GM12878 (cell line): ENCODE measurements around the gene CCDC134. TPM values are rescaled to one million over a fixed set of nuclear protein-coding genes. Genes with fewer than 3 reads are reported as not detected.

Source experiments
- ATAC-seq: fragments of 200-7000 bp; cut with Tn5 transposase; 3 replicates; pipeline ENCODE4 v1.9.1; 2020; ENCODE audit warnings: mild to moderate bottlenecking, moderate library complexity
- BruUV-seq: library from RNA; stranded (reverse); fragments of 400-500 nt; replicated peaks from 2 replicates; lab custom pipeline; 2021; lab: Mats Ljungman, UMichigan
- CTCF ChIA-PET: fragments of 300-600 bp; sonication (Branson Sonifier 250); formaldehyde crosslinking; extraction: SDS; loops from one replicate; lab custom pipeline; 2021; ENCODE audit warnings: inconsistent platforms; lab: Yijun Ruan, JAX
- POLR2A ChIA-PET: fragments of 350-600 bp; formaldehyde crosslinking; extraction: SDS; loops from one replicate; lab custom pipeline; 2021; ENCODE audit warnings: inconsistent platforms; lab: Charles Lee
- RAD21 ChIA-PET: fragments of 300-600 bp; sonication (Branson Sonifier 250); formaldehyde crosslinking; loops from one replicate; lab custom pipeline; 2023; ENCODE audit warnings: antibody characterized with exemption; ENCODE audit not compliant: unreplicated experiment; lab: Charles Lee
- SMC1A ChIA-PET: fragments of 300-600 bp; sonication (Branson Sonifier 250); formaldehyde crosslinking; loops from one replicate; lab custom pipeline; 2023; ENCODE audit not compliant: unreplicated experiment, uncharacterized antibody; lab: Charles Lee
- DNase-seq: peaks from one replicate; pipeline ENCODE4 v3.0.0-alpha.2; 2011; ENCODE audit warnings: low read depth, low spot score
- FAIRE-seq: peaks from 3 replicates; lab custom pipeline; 2011; peaks lifted over from hg19 to GRCh38; lab: Jason Lieb, UNC
- H2AFZ ChIP-seq: 2 replicates; pipeline ENCODE4 v1.6.0; 2011; ENCODE audit warnings: low read depth, low read length, control low read depth; ENCODE audit not compliant: control insufficient read depth
- H3K27ac ChIP-seq: 2 replicates; pipeline ENCODE4 v1.5.1; 2011; ENCODE audit warnings: control low read depth; ENCODE audit not compliant: control insufficient read depth, insufficient read depth
- H3K27me3 ChIP-seq, 2 experiments: replicated peaks in 1 of 2; 2 replicates each; pipeline versions ENCODE4 v1.6.0 to v1.6.1; 2011; ENCODE audit warnings: low read length in 1 of 2; ENCODE audit not compliant: control insufficient read depth in 2 of 2, insufficient read depth in 2 of 2
- H3K36me3 ChIP-seq, 2 experiments: 2 replicates each; pipeline ENCODE4 v1.5.1; 2011; ENCODE audit warnings: low read length in 1 of 2; ENCODE audit not compliant: control insufficient read depth in 2 of 2, insufficient read depth in 2 of 2
- H3K4me1 ChIP-seq: 2 replicates; pipeline ENCODE4 v1.6.1; 2011; ENCODE audit warnings: mild to moderate bottlenecking, low read length, moderate library complexity, mixed read lengths; ENCODE audit not compliant: control insufficient read depth, insufficient read depth
- H3K4me2 ChIP-seq: 2 replicates; pipeline ENCODE4 v1.6.0; 2011; ENCODE audit warnings: control low read depth; ENCODE audit not compliant: control insufficient read depth, insufficient read depth
- H3K4me3 ChIP-seq: fragments of 200-600 bp; sonication (generic); 2 replicates; pipeline ENCODE4 v1.5.1; 2016
- H3K79me2 ChIP-seq: 2 replicates; pipeline ENCODE4 v1.6.0; 2011; ENCODE audit warnings: low read length; ENCODE audit not compliant: control insufficient read depth, insufficient read depth
- H3K9ac ChIP-seq: 2 replicates; pipeline ENCODE4 v1.8.0; 2011; ENCODE audit warnings: low read length, control low read depth, mixed read lengths; ENCODE audit not compliant: control insufficient read depth, insufficient read depth
- H3K9me3 ChIP-seq: replicated peaks from 3 replicates; pipeline ENCODE4 v1.5.1; 2011; ENCODE audit warnings: mild to moderate bottlenecking, low read length; ENCODE audit not compliant: control insufficient read depth, insufficient read depth
- H4K20me1 ChIP-seq: 2 replicates; pipeline ENCODE4 v1.6.0; 2011; ENCODE audit not compliant: control insufficient read depth, insufficient read depth
- BRCA1 ChIP-seq: IDR thresholded peaks from 2 replicates; pipeline ENCODE4 v1.6.1; 2011; ENCODE audit warnings: low read depth, low read length, improper control_type of control experiment
- POLR2A ChIP-seq: IDR thresholded peaks from 2 replicates; pipeline ENCODE4 v1.6.1; 2011; ENCODE audit warnings: low read depth, mild to moderate bottlenecking, low read length
- ZBTB4 ChIP-seq: fragments of 450-650 bp; formaldehyde crosslinking; IDR thresholded peaks from 2 replicates; pipeline ENCODE4 v1.4.0; 2022; ENCODE audit warnings: mild to moderate bottlenecking, moderate library complexity
- WGBS: methylation state at CpG from one replicate; pipeline ENCODE4 v1.1.6; 2016; ENCODE audit warnings: low lambda C conversion rate; ENCODE audit not compliant: insufficient replicate concordance, insufficient coverage; ENCODE audit errors: missing lambda C conversion rate; 5-methylcytosine and 5-hydroxymethylcytosine counted together
- in situ Hi-C: fragments of 300-500 bp; cut with MboI; formaldehyde crosslinking; loops from 9 replicates; pipeline ENCODE4 v1.14.3; 2018; ENCODE audit warnings: mixed read lengths
- intact Hi-C: fragments of 100-400 bp; cut with micrococcal nuclease; formaldehyde crosslinking; loops from one replicate; pipeline ENCODE4 v1.14.2; 2022; ENCODE audit not compliant: unreplicated experiment
- polyA plus RNA-seq, 11 experiments: library from polyadenylated mRNA; depleted of rRNA in 4 of 11; unstranded in 6 of 11; stranded (reverse) in 5 of 11; fragments of >200 nt; fragmentation: Nextera tagmentation in 4 of 11; fragmentation: Illumina TruSeq in 1 of 11; extraction: Ambion mirVana in 4 of 11; extraction: Trizol in 1 of 11; gene quantifications; 1 replicate in 1 of 11; 2 replicates in 10 of 11; pipeline versions ENCODE4 v1.2.1 to v1.2.3, GENCODE V29; 2011 to 2016; ENCODE audit warnings: inconsistent platforms in 2 of 11, missing spikeins in 2 of 11, low read depth in 1 of 11
- total RNA-seq, 4 experiments: library from RNA; depleted of rRNA in 3 of 4; stranded (reverse); fragments of >200 nt in 3 of 4; fragmentation: Illumina TruSeq in 1 of 4; extraction: Trizol in 1 of 4; gene quantifications; 2 replicates each; pipeline versions ENCODE4 v1.2.1 to v1.2.3, GENCODE V29; 2013 to 2021

The CCDC134 gene
- total and polyA plus RNA-seq, 10 of the 15 experiments (the other 5 are each of a cell fraction or from before 2014, with no cell fraction given) = 0.35 to 19.3 (median 11.8) TPM

- DNase-seq (no peak), ATAC-seq (no peak), FAIRE-seq (no peak)
- WGBS = 90% methylated on average over 11 of the region's 11 CpGs
- Histone ChIP-seq H3K36me3 (peaks cover 8 to 10% of the 10 kb centered on the region in 2 experiments; a peak in 3 of 4 replicates), H3K9me3 (no peaks in the 10 kb centered on the region; the same call in 2 of the 3 replicates), H3K27ac (no peak overlapping the region), H3K4me3 (no peak overlapping the region), H3K4me1 (peaks cover 5% of the 10 kb centered on the region), H3K9ac (no peak overlapping the region), H3K4me2 (no peak overlapping the region), H2AFZ (no peak overlapping the region), H4K20me1 (no peaks in the 10 kb centered on the region), H3K79me2 (peaks cover 5% of the 10 kb centered on the region), H3K27me3 (no peaks in the 10 kb centered on the region)
- RAD21 ChIA-PET = interaction anchor here (1.2 to 11.0 kb wide), 4 partner anchors 26 to 130 kb away, joined by 3 to 84 read pairs (median 4); partner anchors contain the start of genes CCDC134 and TNFRSF13C
- SMC1A ChIA-PET = interaction anchor here (1.0 to 2.1 kb wide), 7 partner anchors 14 to 128 kb away, joined by 3 to 6 read pairs (median 4); partner anchors contain the start of genes CCDC134 and MEI1
- no peak for TF ChIP-seq ZBTB4 (CRISPR knock-in tag)
- no peak for TF ChIP-seq BRCA1
- peak; percentile 31; the same call in 1 of the 2 replicates for TF ChIP-seq POLR2A
- CTCF ChIA-PET = interaction anchor here (0.6 to 3.4 kb wide), 8 partner anchors 21 to 613 kb away, joined by 3 to 20 read pairs (median 6); no protein-coding TSS in a partner anchor
- intact Hi-C loops (no loop called here), in situ Hi-C loops (no loop called here)
- POLR2A ChIA-PET = interaction anchor here (0.5 to 2.7 kb wide), 5 partner anchors 13 to 378 kb away, joined by 3 to 8 read pairs (median 3); partner anchors contain the start of gene CCDC134
- BruUV-seq = no TSS peak
Observed at GRCh38 chr22:41826430-41827383, 26.2 kb downstream of the CCDC134 start.
